ENCODE results near the gene ALLC.

- TF ChIP-seq, protein P1, sequence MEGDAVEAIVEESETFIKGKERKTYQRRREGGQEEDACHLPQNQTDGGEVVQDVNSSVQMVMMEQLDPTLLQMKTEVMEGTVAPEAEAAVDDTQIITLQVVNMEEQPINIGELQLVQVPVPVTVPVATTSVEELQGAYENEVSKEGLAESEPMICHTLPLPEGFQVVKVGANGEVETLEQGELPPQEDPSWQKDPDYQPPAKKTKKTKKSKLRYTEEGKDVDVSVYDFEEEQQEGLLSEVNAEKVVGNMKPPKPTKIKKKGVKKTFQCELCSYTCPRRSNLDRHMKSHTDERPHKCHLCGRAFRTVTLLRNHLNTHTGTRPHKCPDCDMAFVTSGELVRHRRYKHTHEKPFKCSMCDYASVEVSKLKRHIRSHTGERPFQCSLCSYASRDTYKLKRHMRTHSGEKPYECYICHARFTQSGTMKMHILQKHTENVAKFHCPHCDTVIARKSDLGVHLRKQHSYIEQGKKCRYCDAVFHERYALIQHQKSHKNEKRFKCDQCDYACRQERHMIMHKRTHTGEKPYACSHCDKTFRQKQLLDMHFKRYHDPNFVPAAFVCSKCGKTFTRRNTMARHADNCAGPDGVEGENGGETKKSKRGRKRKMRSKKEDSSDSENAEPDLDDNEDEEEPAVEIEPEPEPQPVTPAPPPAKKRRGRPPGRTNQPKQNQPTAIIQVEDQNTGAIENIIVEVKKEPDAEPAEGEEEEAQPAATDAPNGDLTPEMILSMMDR (IDR thresholded peaks at IDR 0.05): no peak
- TF ChIP-seq POLR2A (IDR thresholded peaks at IDR 0.05; ENCODE audit: low read depth) (no peak), EP300 (IDR thresholded peaks at IDR 0.05) (no peak), POLR2AphosphoS5 (IDR thresholded peaks at IDR 0.05) (no peak)
These were observed 29.2 kb upstream of the ALLC start for GRCh38 chr2:3628800-3629199.
